GM15510 (cell line): ENCODE data around the gene GAL3ST3.

ENCODE experiments used
- POLR2A ChIP-seq: IDR thresholded peaks from 3 replicates; pipeline ENCODE4 v1.6.1; 2011; ENCODE audit warnings: borderline replicate concordance; ENCODE audit not compliant: insufficient read length; ENCODE audit errors: extremely low read depth

Gene GAL3ST3

GRCh38 chr11:65997286-65997685 lies 51.7 kb downstream of the GAL3ST3 start:
- no peak for TF ChIP-seq POLR2A

GRCh38 chr11:65992056-65992455 lies 56.9 kb downstream of the GAL3ST3 start:
- TF ChIP-seq POLR2A, result no peak
